Measurements from ENCODE around the gene BAX. TPM values are rescaled to one million over a fixed set of nuclear protein-coding genes. Genes with fewer than 3 reads are reported as not detected.

BAX gene
- total RNA-seq, 1 experiment from 2014 or later, result 141 TPM

GRCh38 chr19:48970139-48970766 is 15.6 kb downstream of the BAX start:
- CTCF ChIA-PET, result interaction anchor here (0.6 to 2.3 kb wide), 21 partner anchors 8 to 279 kb away, joined by 3 to 17 read pairs (median 4); partner anchors contain the start of genes BAX, DHDH, GYS1 and HSD17B14
- H3K4me3 Mint-ChIP-seq (ENCODE audit: low read depth, unreplicated experiment), result no peak overlapping the region
- no peak for TF ChIP-seq CTCF (IDR thresholded peaks at IDR 0.05; ENCODE audit: unreplicated experiment)
- H3K9me3 Mint-ChIP-seq (ENCODE audit: low read depth, unreplicated experiment), result no peaks in the 10 kb centered on the region
- no TSS peak for BruUV-seq (replicated peaks)
- peaks cover 69% of the 10 kb centered on the region for H3K36me3 Mint-ChIP-seq (ENCODE audit: insufficient read depth, unreplicated experiment)
- no peaks in the 10 kb centered on the region for H3K27me3 Mint-ChIP-seq (ENCODE audit: unreplicated experiment)
- intact Hi-C loops (cut with micrococcal nuclease; ENCODE audit: unreplicated experiment), result loop anchor here (2.0 kb wide), 1 partner anchor 175 kb away; no protein-coding TSS in a partner anchor
- peaks cover 4% of the 10 kb centered on the region for H3K4me1 Mint-ChIP-seq (ENCODE audit: low read depth, unreplicated experiment)
- DNase-seq, result no peak
- H3K27ac Mint-ChIP-seq (ENCODE audit: unreplicated experiment), result no peak overlapping the region

GRCh38 chr19:48970923-48971395 is 16.3 kb downstream of the BAX start:
- Mint-ChIP-seq H3K36me3 (ENCODE audit: insufficient read depth, unreplicated experiment) (peaks cover 66% of the 10 kb centered on the region), H3K27ac (ENCODE audit: unreplicated experiment) (no peak overlapping the region), H3K4me3 (ENCODE audit: low read depth, unreplicated experiment) (no peak overlapping the region), H3K27me3 (ENCODE audit: unreplicated experiment) (no peaks in the 10 kb centered on the region), H3K4me1 (ENCODE audit: low read depth, unreplicated experiment) (no peaks in the 10 kb centered on the region), H3K9me3 (ENCODE audit: low read depth, unreplicated experiment) (no peaks in the 10 kb centered on the region)
- TF ChIP-seq CTCF (IDR thresholded peaks at IDR 0.05; ENCODE audit: unreplicated experiment), result peak; percentile 95
- CTCF ChIA-PET, result interaction anchor here (0.6 to 2.3 kb wide), 21 partner anchors 9 to 278 kb away, joined by 3 to 17 read pairs (median 4); partner anchors contain the start of genes BAX, DHDH, GYS1 and HSD17B14
- no TSS peak for BruUV-seq (replicated peaks)
- peak; percentile 85 for DNase-seq
- intact Hi-C loops (cut with micrococcal nuclease; ENCODE audit: unreplicated experiment), result loop anchor here (2.0 kb wide), 1 partner anchor 176 kb away; no protein-coding TSS in a partner anchor

GRCh38 chr19:48975947-48976847 is 21.5 kb downstream of the BAX start:
- no peak for TF ChIP-seq CTCF (IDR thresholded peaks at IDR 0.05; ENCODE audit: unreplicated experiment)
- no TSS peak for BruUV-seq (replicated peaks)
- no peak overlapping the region for H3K27ac Mint-ChIP-seq (ENCODE audit: unreplicated experiment)
- intact Hi-C loops (cut with micrococcal nuclease; ENCODE audit: unreplicated experiment), result no loop called here
- no peaks in the 10 kb centered on the region for H3K4me1 Mint-ChIP-seq (ENCODE audit: low read depth, unreplicated experiment)
- H3K4me3 Mint-ChIP-seq (ENCODE audit: low read depth, unreplicated experiment), result no peak overlapping the region
- no peaks in the 10 kb centered on the region for H3K9me3 Mint-ChIP-seq (ENCODE audit: low read depth, unreplicated experiment)
- peaks cover 49% of the 10 kb centered on the region for H3K36me3 Mint-ChIP-seq (ENCODE audit: insufficient read depth, unreplicated experiment)
- CTCF ChIA-PET, result interaction anchor here (0.7 kb wide), 1 partner anchor 245 kb away, joined by 4 read pairs; no protein-coding TSS in a partner anchor
- no peak for DNase-seq
- H3K27me3 Mint-ChIP-seq (ENCODE audit: unreplicated experiment), result no peaks in the 10 kb centered on the region

GRCh38 chr19:48977061-48977460 is 22.4 kb downstream of the BAX start:
- peaks cover 51% of the 10 kb centered on the region for H3K36me3 Mint-ChIP-seq (ENCODE audit: insufficient read depth, unreplicated experiment)
- DNase-seq, result no peak
- intact Hi-C loops (cut with micrococcal nuclease; ENCODE audit: unreplicated experiment), result no loop called here
- no peaks in the 10 kb centered on the region for H3K4me1 Mint-ChIP-seq (ENCODE audit: low read depth, unreplicated experiment)
- BruUV-seq (replicated peaks), result no TSS peak
- no peak for TF ChIP-seq CTCF (IDR thresholded peaks at IDR 0.05; ENCODE audit: unreplicated experiment)
- no peaks in the 10 kb centered on the region for H3K9me3 Mint-ChIP-seq (ENCODE audit: low read depth, unreplicated experiment)
- H3K27me3 Mint-ChIP-seq (ENCODE audit: unreplicated experiment), result no peaks in the 10 kb centered on the region
- H3K27ac Mint-ChIP-seq (ENCODE audit: unreplicated experiment), result no peak overlapping the region
- CTCF ChIA-PET, result no interaction called here
- no peak overlapping the region for H3K4me3 Mint-ChIP-seq (ENCODE audit: low read depth, unreplicated experiment)
